Stimulated activated CD4-positive, alpha-beta T cell treated with anti-CD3 and anti-CD28 coated beads, Interleukin-2, amount 100 ng/mL, for 48 hours (primary cell): ENCODE data around the gene AUTS2.

Experiments used
- DNase-seq, 2 donors: peaks; one replicate each; pipeline ENCODE4 v3.0.0-alpha.2; 2020

AUTS2 gene

DNA sequence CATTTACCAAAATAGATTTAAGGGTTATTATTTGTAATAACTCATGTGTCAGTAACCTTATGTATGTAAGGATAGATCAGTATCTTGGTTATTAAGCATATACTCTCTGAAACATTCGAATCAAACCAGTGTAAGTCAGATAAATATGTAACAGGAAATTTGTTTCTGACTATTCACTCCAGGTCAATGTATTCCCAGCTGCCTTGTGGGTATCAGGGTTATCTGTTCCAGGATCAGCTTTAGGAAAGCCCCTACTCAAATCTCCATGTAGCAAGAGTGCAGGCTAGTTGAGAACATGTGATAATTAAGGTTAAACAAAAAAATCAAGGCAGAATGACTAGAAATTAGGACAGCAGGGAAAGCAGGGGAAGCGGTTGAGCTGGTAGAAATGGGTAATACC lies 201.7 kb downstream of the AUTS2 start:
- no peak for DNase-seq

DNA sequence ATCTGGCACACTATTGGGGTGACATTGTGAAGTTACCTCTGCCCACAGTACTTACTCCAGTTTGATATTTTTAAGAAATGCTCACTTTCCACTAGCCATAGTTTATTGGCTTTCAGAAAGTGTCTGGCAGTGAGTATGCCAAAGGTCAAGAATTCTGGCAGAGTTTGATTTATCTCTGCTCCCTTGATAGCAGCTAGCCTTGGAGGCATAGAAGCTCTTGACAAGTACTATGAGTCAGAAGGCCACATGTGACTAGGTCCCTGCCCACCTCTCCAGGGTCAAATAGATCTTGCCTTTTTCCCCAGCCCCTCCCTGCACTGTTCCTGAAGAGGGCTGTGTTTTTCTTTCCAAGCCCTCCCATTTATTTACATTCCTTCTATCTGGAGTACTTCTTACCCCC lies 202.2 kb downstream of the AUTS2 start:
- DNase-seq, result no peak

DNA sequence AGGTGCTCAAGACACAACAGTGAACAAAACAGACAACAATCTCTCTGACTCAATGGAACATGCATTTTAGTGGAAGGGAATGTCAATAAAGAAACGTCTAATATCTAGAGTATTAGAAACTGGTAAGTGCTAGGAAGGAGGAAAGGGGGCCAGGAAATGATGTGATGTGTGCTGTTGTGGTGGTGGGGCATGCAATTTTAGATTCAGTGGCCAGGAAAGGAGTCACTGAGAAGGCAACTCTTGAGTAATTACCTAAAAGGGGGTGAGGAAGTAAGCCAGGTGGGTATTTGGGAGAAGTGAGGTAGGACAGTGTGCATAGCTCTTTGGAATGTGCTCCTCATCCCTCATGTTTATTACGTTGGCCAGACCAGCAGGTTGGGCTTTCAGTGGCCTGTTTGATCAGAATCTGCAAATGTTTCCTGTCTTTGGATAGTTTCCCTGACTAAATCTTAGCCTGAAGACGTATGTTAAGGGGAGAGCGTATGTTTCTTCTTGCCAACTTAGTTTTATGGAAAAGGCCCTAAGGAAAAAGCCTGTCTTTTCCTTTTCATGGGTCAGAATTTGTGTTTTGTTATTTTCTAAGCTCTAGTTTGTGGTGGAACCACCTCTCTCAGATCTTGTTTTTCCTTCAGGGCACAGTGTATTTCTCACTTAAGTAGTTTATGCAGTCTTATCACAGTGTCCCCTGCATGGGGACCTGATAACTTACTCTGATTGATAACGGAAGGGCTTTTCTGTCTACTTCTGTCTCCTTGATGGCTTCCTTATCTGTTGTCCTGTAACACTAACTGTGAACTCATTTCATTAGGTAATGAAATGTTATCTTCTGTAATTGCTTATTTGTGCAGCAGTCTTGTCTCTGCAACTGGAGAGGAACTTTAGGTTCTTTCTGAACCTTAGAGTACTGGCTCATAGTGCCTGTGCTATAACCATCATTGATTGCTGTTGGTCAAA lies 203.7 kb downstream of the AUTS2 start:
- DNase-seq, result no peak

DNA sequence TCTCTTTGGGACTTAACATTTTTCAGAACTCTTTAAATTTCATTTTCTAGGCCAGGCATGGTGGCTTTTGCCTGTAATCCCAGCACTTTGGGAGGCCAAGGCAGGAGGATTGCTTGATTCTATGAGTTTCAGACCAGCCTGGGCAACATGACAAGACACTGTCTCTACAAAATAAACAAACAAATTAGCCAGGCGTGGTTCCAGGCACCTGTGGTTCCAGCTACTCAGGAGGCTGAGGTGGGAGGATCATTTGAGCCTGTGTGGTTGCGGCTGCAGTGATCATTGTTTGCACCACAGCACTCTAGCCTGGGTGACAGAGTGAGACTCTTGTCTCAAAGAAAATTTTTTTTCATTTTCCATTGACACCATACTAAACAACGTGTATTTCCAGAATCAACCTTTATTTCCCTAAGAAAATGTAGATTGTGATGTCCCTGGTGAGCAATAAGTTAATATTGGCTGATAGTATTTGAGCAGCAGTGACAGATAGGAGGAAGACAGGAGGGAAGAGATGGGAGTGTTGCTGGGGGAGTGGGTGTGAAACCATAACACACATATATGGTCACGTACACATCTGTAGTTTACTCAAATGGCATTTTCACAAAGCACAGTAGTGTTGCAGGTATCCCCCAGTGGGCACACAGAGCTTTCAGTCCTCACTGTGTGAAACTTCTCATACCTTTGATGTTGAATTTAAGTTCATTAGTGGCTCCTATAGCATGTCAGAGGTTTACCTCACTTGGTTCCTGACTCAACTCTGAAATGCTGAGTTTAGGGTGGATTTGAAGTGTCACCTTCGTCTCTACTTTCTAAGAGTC lies 205.6 kb downstream of the AUTS2 start:
- DNase-seq, result no peak

DNA sequence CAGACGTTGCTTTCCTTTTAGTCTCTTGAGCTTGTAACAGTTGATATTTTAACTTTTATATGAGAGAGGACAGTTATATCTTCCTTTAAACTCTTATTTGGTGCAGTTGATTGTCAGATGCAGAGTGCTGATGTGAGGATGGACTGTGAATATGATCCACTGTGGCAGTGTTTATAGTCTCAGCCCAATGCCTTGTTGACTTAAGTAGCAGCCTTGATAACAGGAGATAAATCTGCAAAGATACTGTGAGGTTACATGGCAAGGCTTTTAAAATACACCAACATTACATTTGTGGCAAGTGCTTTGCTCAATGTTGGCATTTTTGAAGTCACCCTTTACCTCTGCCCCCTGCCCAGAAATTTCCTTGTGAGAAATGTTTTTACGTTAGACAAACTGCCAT lies 206.7 kb downstream of the AUTS2 start:
- no peak for DNase-seq

DNA sequence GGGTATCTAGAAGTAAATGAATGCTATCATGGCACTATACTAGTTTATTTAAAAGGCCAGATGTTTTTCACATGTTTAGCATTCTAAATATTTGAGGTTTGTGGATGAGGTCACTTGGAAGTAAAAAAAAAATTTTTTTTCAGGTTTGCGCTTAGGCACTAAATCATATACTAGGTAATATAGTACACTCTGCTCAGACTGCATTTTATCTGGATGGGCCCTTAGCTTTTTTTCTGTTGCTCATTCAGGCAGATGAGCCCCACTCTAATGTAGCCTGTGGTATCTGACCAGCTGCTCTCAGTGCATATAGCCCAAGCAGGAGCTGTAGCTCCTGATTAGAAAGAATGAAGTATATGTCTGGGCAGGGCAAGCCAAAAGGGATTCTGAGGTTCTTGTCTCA lies 210.1 kb downstream of the AUTS2 start:
- DNase-seq, result no peak

DNA sequence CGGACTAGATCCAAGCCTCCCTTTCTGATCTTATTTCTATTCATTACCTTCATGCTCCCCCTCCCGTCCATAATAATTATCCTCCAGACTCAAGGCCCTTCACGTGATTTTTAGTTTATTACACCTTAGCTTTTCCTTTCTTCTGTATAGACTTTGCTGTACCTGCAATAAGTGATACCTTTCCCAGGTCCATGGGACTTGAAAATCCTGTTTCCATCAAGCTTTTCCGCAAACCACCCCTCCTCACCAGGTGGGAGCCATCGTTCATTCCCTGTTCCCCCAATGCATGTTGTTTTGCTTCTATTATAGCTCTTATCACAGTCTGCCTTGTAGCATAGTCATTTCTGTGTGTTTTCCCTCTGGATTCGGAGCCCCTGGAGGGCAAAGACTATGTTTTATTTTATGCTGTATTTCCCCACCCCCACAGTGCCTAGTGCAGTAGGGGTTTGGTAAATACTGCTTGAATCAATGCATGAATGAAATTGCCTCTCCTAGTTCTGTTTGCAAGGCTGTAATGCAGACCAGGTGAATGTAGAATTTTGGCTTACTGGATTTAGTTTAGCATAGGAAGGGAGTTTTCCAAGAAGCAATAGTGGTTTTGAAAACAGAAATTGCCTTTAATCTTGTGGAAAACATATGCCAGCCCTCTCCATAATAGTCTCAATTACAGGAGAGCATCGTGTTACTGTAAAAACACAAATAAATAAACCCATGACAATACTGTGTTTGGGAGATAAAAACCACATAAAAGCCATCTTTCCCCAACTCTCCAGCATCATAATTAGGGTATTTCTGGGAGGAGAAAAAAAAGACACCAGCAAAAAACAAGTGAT lies 213.4 kb downstream of the AUTS2 start:
- DNase-seq, result no peak

DNA sequence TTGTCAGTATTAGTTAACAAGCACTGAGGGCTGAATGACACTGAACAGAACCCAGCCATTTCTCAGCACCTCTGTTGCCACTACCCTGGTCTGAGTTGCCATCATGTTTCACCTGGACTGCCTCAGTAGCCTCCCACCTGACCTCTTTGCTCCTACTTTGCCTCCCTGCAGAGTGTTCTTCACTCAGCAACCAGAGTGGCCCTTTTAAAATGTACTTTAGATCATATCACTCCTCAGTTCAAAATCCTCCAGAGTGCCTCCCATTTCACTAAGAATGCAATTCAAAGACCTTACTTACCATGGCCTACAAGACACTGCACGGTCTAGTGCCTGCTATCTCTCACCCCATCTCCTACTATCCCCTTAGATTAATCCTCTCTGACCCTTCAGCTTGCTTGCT lies 214.5 kb downstream of the AUTS2 start:
- no peak for DNase-seq

DNA sequence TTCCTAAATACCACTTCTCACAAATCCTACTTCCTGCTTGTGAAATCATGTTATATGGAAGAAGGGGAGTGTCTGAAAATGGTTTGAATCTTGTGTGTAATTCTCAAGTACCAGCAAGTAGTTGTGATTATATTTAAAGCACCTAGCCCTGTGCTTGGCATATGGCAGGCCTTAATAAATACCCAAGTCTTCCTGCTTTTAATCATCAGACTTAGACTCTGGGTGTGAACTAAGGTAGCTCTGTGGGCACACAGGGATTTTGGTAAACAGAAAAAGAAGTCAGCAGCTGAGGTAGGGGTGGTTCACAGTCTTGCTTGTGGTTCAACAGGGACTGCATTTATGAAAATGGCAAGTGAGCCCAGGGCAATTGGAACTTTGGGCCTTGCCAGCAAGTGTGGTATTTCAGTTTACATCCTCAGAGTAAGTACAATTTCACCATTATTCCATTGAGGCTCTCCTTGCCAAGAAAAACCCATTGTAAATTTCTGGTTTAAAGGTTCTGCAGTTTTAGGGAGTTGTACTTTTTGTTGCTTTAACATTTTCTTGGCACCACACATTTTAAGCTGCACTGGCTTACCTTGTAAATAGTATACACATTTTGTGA lies 215.5 kb downstream of the AUTS2 start:
- DNase-seq, result no peak

DNA sequence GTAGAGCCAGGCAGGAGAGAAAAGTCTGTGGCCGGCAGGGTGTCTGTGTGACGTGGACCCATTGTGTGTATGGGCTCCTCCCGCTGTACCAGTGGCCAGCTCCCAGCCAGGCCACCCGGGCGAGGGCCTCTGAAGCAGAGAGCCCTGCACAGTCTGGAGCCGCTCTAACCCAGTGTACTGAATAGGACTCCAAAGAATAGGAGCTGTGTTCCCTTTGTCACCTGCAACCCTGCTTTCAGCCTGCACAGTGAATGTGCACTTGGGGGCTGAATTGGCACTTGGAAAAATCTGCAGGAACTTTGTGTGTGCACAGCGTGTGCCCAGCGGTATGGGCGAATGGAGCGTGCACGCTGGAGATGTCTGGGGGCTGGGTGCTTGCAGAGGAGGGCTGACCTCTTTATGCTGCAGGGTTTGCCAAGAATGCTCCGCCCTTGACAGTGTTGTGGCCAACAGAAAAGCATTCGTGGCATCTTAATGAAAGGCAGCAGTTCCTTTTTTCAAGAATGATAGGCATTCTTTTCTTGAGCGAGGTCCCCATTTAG lies 216.2 kb downstream of the AUTS2 start:
- DNase-seq, result no peak

DNA sequence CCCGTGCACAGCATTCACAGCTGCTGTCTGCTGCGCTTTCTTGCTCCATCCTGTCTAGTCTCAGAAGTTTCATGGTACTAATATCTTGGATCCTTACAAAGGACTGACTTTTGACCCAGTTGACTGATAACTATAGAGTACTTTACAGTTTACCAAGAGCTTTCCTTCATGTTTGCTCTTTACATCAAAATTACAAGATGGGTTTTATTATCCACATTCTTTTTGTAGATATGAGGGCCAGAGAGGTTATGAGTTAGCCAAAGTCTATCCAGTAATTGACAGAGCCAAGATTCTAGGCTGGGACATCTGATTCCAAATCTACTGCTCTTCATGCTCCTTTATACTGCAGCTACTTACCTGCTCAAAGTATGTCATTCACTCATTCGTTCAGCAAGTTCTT lies 218.2 kb downstream of the AUTS2 start:
- DNase-seq, result no peak

DNA sequence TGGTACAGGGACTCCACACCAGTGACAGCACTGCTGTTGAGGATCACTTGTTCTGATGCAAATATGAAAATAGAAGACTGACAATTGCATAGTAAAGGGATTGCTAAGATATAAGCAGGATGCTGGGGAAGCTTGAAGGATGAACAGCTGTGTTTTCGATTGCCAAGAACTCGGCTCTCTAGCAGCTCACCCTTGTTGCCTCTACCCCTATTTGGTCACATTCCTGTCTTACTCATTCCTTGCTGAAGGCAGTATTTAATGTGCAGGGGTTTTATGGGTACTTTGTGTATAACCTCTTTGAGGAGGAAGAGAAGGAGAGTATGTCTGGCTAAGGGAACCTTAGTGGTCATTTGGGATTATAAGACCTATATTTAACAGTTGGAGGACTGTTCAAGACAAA lies 218.8 kb downstream of the AUTS2 start:
- DNase-seq, result no peak

DNA sequence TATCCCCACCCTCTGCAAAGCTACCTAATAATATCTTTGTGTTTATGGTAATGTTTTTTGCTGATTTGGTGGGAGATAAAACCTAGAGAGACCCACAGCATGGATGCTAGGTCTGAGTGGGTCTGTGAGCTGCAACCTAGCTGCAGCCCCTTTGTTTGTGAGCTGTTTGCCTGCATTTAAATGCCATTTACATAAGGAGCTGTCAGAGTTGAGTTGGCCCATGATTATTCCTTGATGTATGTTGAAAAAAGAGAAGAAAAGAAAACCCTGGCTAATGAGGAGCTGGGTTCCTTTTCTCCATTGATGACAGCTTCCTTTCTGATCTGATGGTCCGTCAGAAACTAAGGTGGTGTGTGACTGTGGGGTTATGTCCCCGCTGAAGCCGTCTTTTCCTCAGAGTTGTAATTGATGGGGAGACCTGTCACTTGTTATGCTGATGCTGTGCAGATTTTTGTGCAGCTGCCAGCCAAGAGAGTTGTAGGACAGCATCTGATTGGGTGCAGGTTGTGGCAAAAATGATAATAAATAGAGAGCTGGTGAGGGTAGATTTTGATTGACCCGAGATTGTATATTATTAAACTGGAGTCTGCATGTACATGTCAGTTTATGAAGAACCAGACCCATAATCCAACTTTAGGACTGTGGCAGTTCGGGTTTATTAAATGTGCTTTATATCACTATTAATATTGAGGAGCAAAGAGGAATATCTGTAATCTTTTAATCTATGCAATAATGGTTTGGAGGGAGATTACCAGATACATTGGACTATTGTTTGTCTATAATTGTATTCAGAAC lies 219.8 kb downstream of the AUTS2 start:
- DNase-seq, result no peak

DNA sequence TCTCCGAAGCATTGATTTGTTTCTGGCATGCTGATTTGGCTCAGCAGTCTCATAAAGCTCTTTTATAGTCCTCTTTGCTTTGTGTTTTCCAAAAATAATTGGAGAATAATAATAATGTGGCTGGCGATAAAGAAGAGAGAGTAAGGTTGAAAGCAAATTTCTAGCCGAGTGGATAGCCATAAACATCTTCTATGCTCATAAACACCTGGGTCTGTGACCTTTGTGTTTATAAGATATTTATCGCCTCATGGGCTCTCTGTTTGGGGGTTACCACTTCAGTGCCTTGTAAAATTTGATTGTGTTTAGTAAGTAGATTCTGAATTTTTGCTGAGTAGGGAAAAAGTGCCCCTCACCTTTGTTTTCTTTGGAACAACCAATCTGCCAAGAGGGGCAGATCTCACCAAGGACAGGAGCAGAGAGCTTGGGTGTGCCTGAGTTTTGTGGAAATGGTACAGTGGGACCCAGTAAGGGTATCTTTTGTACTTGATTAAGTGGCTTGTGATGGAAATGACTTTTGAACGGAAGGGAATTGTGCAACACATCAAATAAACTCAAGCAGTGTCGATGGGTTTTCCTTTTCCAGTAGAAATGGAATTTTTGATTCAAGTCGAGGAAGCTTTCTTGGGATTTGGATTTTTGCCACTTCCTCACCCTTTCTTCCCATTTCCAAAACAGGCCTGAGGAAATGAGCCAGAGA lies 220.5 kb downstream of the AUTS2 start:
- DNase-seq, result no peak

DNA sequence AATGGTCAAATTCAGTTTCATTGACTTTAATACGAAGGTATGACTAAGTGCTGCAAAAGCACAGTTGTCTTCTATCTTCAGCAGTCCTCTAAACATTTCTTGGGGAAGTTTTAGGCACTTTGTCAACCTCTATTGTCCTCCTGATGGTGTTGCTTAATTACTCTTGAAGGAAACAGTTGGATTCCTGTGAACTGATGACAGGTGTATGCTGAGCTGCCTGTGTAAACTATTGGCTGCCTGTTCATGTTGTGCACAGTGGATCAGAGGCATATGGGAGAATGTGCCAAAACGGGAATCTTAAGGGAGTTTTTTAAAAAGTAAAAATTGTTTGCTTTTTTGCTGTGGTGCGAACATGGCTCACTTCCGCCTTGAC lies 221.0 kb downstream of the AUTS2 start:
- no peak for DNase-seq

DNA sequence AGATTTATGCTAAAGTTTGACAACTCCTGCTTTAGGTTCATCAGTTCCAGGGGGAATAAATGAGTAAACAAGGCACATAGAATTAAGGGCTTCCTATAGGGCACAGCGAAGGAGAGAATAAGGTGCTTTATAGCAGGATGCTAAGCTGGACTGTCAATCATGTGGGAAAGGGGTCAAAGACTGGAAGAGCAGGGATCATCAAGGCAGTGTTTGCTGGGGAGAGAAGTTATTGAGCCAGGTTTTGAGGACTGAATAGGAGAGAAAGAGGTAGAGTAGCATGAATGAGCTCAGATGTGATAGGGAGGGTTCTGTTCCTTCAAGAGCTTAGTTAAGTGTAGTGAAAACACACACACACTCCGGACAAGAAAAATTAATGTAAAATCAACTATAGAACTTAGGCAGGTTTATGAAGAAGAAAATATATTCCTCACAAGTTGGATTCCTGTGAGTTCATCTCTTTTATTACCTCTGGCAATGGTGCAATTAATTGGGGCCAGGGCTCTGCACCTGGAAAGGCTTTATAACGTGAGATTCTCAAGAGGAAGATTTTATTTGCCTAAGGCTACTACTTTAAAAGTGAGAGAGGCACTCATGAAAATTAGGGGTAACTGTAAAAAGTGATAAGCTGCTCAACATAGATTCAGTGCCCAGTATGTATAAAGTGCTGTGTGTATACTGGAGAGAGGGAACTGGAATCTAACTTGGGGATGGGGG lies 222.4 kb downstream of the AUTS2 start:
- DNase-seq, result no peak

DNA sequence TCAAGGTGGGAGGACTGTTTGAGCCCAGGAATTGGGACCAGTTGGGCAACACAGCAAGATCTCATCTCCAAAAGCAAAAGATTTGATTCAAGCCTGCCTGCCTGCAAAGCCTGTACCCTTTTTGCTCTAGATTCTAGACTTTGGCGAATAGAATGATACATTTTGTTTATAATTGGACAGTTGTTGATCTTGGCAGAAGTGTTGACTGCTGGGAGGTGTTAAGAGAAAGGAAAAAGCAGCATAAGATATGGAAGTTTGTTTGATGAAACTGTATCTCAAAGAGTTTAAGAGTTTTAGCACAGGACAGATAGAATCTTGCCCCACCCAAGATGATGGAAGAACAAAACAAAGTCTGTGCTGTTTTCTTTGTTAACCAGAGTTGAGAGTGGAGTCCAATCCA lies 224.1 kb downstream of the AUTS2 start:
- DNase-seq, result no peak

DNA sequence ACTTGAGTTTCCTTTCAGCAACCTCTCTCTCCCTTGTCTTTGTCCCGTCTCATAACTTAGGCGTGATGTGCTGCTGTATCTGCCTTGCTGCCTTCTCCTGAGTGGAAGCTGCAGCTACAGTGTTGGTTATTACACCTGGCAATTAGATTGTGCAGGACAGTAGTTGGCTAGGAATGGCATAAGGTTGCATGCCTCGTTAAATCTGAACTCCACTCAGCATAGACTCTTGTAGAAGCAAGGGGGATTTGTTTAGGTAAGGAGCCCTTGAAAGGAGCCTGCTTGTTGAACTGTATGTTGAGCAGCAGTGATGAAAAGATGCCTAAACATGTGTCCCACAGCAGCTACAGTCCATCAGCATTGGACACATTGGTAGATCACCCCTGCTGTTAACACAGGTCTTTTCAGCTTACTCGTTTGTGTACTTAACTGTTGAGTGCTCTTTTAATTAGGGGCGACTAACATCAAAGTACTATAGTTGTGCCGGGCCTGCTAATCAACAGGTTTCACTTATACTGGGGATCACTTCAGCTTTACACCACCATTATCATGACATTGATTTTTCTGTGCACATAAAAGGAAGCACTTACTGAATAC lies 225.0 kb downstream of the AUTS2 start:
- no peak for DNase-seq

DNA sequence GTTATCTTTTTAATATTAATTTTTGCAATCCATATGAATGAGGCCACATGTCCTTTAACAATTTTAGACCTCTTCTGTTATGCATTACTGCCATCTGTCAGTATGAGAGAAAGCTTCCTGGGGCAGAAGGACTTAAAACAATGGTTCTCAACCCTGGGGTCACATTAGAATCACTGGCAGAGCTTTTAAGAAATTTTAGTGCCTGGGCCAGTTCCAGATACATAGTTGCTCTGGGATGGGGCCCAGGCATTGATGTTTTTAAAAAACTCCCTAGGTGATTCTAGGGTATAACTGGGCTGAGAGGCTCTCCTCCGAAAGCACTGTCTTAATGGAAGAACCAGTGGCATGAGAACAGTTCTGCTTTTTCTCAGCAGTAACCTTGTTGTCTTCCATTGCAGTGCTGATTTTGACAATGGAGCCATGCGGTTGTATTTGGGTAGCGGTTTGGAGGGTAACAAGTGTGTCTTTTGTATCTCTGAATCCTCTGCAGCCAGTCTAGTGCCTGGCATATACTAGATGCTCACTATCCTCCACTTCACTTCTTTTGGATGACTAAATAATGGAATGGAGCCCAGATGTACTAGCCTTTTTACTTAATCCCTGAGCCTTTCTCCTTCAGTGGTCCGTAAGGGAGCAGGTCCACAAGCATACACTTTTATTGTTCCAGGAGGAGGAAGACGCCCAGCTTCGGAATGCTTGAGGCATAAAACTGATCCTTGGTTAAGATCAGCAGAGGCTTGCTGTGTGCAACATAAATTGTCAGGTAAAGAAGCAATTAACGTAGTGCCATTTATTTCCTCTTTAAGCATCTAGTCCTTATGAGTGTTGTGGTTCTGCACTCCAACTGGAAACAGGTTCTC lies 227.1 kb downstream of the AUTS2 start:
- no peak for DNase-seq
